ENCODE results near the gene UQCR11.

The UQCR11 gene

GRCh38 chr19:1567116-1567847, 38.0 kb downstream of the UQCR11 start:
- ChIA-PET POLR2A (ENCODE audit: low non-redundant PET) (no interaction called here), CTCF (interaction anchor here (1.5 kb wide), 1 partner anchor 21 kb away, joined by 6 read pairs; no protein-coding TSS in a partner anchor)
- H3K27ac ChIP-seq: peak overlapping the region; percentile 89
- peak; percentile 35 for DNase-seq (ENCODE audit: low spot score)
- no peak for TF ChIP-seq CTCF (conservative IDR thresholded peaks at IDR 0.05; ENCODE audit: low read depth)

- ChIA-PET POLR2A (ENCODE audit: low non-redundant PET) (no interaction called here), CTCF (interaction anchor here (1.5 kb wide), 1 partner anchor 20 kb away, joined by 6 read pairs; no protein-coding TSS in a partner anchor)
- peak overlapping the region; percentile 89 for H3K27ac ChIP-seq
- TF ChIP-seq CTCF (conservative IDR thresholded peaks at IDR 0.05; ENCODE audit: low read depth): no peak
- DNase-seq (ENCODE audit: low spot score): peak; percentile 62
Measured at GRCh38 chr19:1566392-1567115, 38.7 kb downstream of the UQCR11 start.

GRCh38 chr19:1563251-1563650, 42.0 kb downstream of the UQCR11 start:
- H3K27ac ChIP-seq: peak overlapping the region; percentile 89
- ChIA-PET POLR2A (ENCODE audit: low non-redundant PET) (no interaction called here), CTCF (interaction anchor here (0.6 to 1.1 kb wide), 2 partner anchors 17 to 696 kb away, joined by 4 to 9 read pairs; no protein-coding TSS in a partner anchor)
- no peak for TF ChIP-seq CTCF (conservative IDR thresholded peaks at IDR 0.05; ENCODE audit: low read depth)
- DNase-seq (ENCODE audit: low spot score): no peak

GRCh38 chr19:1561236-1561842, 43.9 kb downstream of the UQCR11 start:
- H3K27ac ChIP-seq: peak overlapping the region; percentile 35
- no peak for TF ChIP-seq CTCF (conservative IDR thresholded peaks at IDR 0.05; ENCODE audit: low read depth)
- ChIA-PET CTCF (interaction anchor here (0.6 kb wide), 1 partner anchor 84 kb away, joined by 3 read pairs; no protein-coding TSS in a partner anchor), POLR2A (ENCODE audit: low non-redundant PET) (interaction anchor here (0.6 kb wide), 1 partner anchor 70 kb away, joined by 3 read pairs; the partner anchor contains the start of gene REEP6)
- DNase-seq (ENCODE audit: low spot score): no peak

- POLR2A ChIA-PET (ENCODE audit: low non-redundant PET): no interaction called here
- no peak for DNase-seq (ENCODE audit: low spot score)
- CTCF ChIA-PET: interaction anchor here (0.5 to 0.6 kb wide), 2 partner anchors 30 to 448 kb away, joined by 3 read pairs; no protein-coding TSS in a partner anchor
- no peak for TF ChIP-seq CTCF (conservative IDR thresholded peaks at IDR 0.05; ENCODE audit: low read depth)
- H3K27ac ChIP-seq: peak overlapping the region; percentile 35
Measured at GRCh38 chr19:1560286-1560882, 44.9 kb downstream of the UQCR11 start.

GRCh38 chr19:1558552-1558951, 46.7 kb downstream of the UQCR11 start:
- ChIA-PET CTCF (interaction anchor here (0.6 to 0.9 kb wide), 2 partner anchors 13 to 217 kb away, joined by 3 to 4 read pairs; no protein-coding TSS in a partner anchor), POLR2A (ENCODE audit: low non-redundant PET) (interaction anchor here (0.6 kb wide), 2 partner anchors 18 to 288 kb away, joined by 3 read pairs; no protein-coding TSS in a partner anchor)
- no peak for DNase-seq (ENCODE audit: low spot score)
- no peak for TF ChIP-seq CTCF (conservative IDR thresholded peaks at IDR 0.05; ENCODE audit: low read depth)
- peak overlapping the region; percentile 3; the same call in 1 of the 2 replicates for H3K27ac ChIP-seq
